ENCODE results near the gene CHD3. TPM values are rescaled to one million over a fixed set of nuclear protein-coding genes. Genes with fewer than 3 reads are reported as not detected.

The CHD3 gene
- polyA plus RNA-seq, 2 of the 4 experiments (the other 2 are of a cell fraction) = 56.3 to 111 TPM

Small RNA genes within 50 kb of the gene (small RNA-seq; reads per million reads assigned to genes)
- gene SCARNA21 = 0 to 10.3 (median 5.5) reads per million in 6 experiments

Other genes starting within 250 kb of the CHD3 start
- gene ATP1B2, start 237.9 kb upstream of the CHD3 start, polyA plus RNA-seq (2011; rRNA removed) = 0.16 and 0.20 TPM in 2 replicates
- gene ATP1B2, start 237.9 kb upstream of the CHD3 start, polyA plus RNA-seq (2017; fragmentation: RNase III; extraction: RNeasy Plus Mini Kit Qiagen cat#74134 plus additional on column Dnase treatment) = 0.05 to 0.26 TPM (median 0.10 TPM) in 3 replicates
- 65.9 and 80.1 TPM in 2 replicates for gene TP53, start 201.3 kb upstream of the CHD3 start, polyA plus RNA-seq (2011; rRNA removed)
- 53.1 to 64.0 TPM (median 59.4 TPM) in 3 replicates for gene TP53, start 201.3 kb upstream of the CHD3 start, polyA plus RNA-seq (2017; fragmentation: RNase III; extraction: RNeasy Plus Mini Kit Qiagen cat#74134 plus additional on column Dnase treatment)
- 15.9 and 17.4 TPM in 2 replicates for gene WRAP53, start 200.3 kb upstream of the CHD3 start, polyA plus RNA-seq (2011; rRNA removed)
- 33.8 to 34.0 TPM (median 33.9 TPM) in 3 replicates for gene WRAP53, start 200.3 kb upstream of the CHD3 start, polyA plus RNA-seq (2017; fragmentation: RNase III; extraction: RNeasy Plus Mini Kit Qiagen cat#74134 plus additional on column Dnase treatment)
- 1.9 and 2.1 TPM in 2 replicates for gene EFNB3, start 183.6 kb upstream of the CHD3 start, polyA plus RNA-seq (2011; rRNA removed)
- gene EFNB3, start 183.6 kb upstream of the CHD3 start, polyA plus RNA-seq (2017; fragmentation: RNase III; extraction: RNeasy Plus Mini Kit Qiagen cat#74134 plus additional on column Dnase treatment) = 0.96 to 1.9 TPM (median 1.7 TPM) in 3 replicates
- gene DNAH2, start 171.0 kb upstream of the CHD3 start, polyA plus RNA-seq (2011; rRNA removed) = 0.08 TPM in 2 replicates
- gene DNAH2, start 171.0 kb upstream of the CHD3 start, polyA plus RNA-seq (2017; fragmentation: RNase III; extraction: RNeasy Plus Mini Kit Qiagen cat#74134 plus additional on column Dnase treatment) = 0.01 to 0.05 TPM (median 0.03 TPM) in 3 replicates
- gene KDM6B, start 54.6 kb upstream of the CHD3 start, polyA plus RNA-seq (2011; rRNA removed) = 1.3 and 3.3 TPM in 2 replicates
- gene KDM6B, start 54.6 kb upstream of the CHD3 start, polyA plus RNA-seq (2017; fragmentation: RNase III; extraction: RNeasy Plus Mini Kit Qiagen cat#74134 plus additional on column Dnase treatment) = 7.6 to 10.2 TPM (median 8.8 TPM) in 3 replicates
- 0.48 and 0.57 TPM in 2 replicates for gene TMEM88, start 33.7 kb upstream of the CHD3 start, polyA plus RNA-seq (2011; rRNA removed)
- gene TMEM88, start 33.7 kb upstream of the CHD3 start, polyA plus RNA-seq (2017; fragmentation: RNase III; extraction: RNeasy Plus Mini Kit Qiagen cat#74134 plus additional on column Dnase treatment) = 0.17 to 0.73 TPM (median 0.33 TPM) in 3 replicates
- gene NAA38, start 31.2 kb upstream of the CHD3 start, polyA plus RNA-seq (2011; rRNA removed) = 98.9 and 102 TPM in 2 replicates
- gene NAA38, start 31.2 kb upstream of the CHD3 start, polyA plus RNA-seq (2017; fragmentation: RNase III; extraction: RNeasy Plus Mini Kit Qiagen cat#74134 plus additional on column Dnase treatment) = 268 to 287 TPM (median 275 TPM) in 3 replicates
- 17.7 and 20.4 TPM in 2 replicates for gene CYB5D1, start 30.8 kb upstream of the CHD3 start, polyA plus RNA-seq (2011; rRNA removed)
- gene CYB5D1, start 30.8 kb upstream of the CHD3 start, polyA plus RNA-seq (2017; fragmentation: RNase III; extraction: RNeasy Plus Mini Kit Qiagen cat#74134 plus additional on column Dnase treatment) = 26.4 to 28.2 TPM (median 28.1 TPM) in 3 replicates
- 2.1 and 2.4 TPM in 2 replicates for gene RNF227, start 27.5 kb downstream of the CHD3 start, polyA plus RNA-seq (2011; rRNA removed)
- gene RNF227, start 27.5 kb downstream of the CHD3 start, polyA plus RNA-seq (2017; fragmentation: RNase III; extraction: RNeasy Plus Mini Kit Qiagen cat#74134 plus additional on column Dnase treatment) = 1.7 to 4.1 TPM (median 3.7 TPM) in 3 replicates
- gene KCNAB3, start 41.1 kb downstream of the CHD3 start, polyA plus RNA-seq (2011; rRNA removed) = 2.4 and 2.7 TPM in 2 replicates
- gene KCNAB3, start 41.1 kb downstream of the CHD3 start, polyA plus RNA-seq (2017; fragmentation: RNase III; extraction: RNeasy Plus Mini Kit Qiagen cat#74134 plus additional on column Dnase treatment) = 3.2 to 4.8 TPM (median 3.4 TPM) in 3 replicates
- 200 and 204 TPM in 2 replicates for gene TRAPPC1, start 43.2 kb downstream of the CHD3 start, polyA plus RNA-seq (2011; rRNA removed)
- 314 to 336 TPM (median 328 TPM) in 3 replicates for gene TRAPPC1, start 43.2 kb downstream of the CHD3 start, polyA plus RNA-seq (2017; fragmentation: RNase III; extraction: RNeasy Plus Mini Kit Qiagen cat#74134 plus additional on column Dnase treatment)
- gene CNTROB, start 43.4 kb downstream of the CHD3 start, polyA plus RNA-seq (2011; rRNA removed) = 23.2 and 28.3 TPM in 2 replicates
- gene CNTROB, start 43.4 kb downstream of the CHD3 start, polyA plus RNA-seq (2017; fragmentation: RNase III; extraction: RNeasy Plus Mini Kit Qiagen cat#74134 plus additional on column Dnase treatment) = 56.4 to 59.4 TPM (median 57.0 TPM) in 3 replicates
- gene GUCY2D, start 113.8 kb downstream of the CHD3 start, polyA plus RNA-seq (2011; rRNA removed) = not detected in 2 replicates
- gene GUCY2D, start 113.8 kb downstream of the CHD3 start, polyA plus RNA-seq (2017; fragmentation: RNase III; extraction: RNeasy Plus Mini Kit Qiagen cat#74134 plus additional on column Dnase treatment) = 0.14 to 0.50 TPM in 2 of 3 replicates, not detected in the other
- not detected in 2 replicates for gene ALOX15B, start 150.3 kb downstream of the CHD3 start, polyA plus RNA-seq (2011; rRNA removed)
- not detected in 3 replicates for gene ALOX15B, start 150.3 kb downstream of the CHD3 start, polyA plus RNA-seq (2017; fragmentation: RNase III; extraction: RNeasy Plus Mini Kit Qiagen cat#74134 plus additional on column Dnase treatment)
- 0.63 and 1.0 TPM in 2 replicates for gene ALOX12B, start 198.9 kb downstream of the CHD3 start, polyA plus RNA-seq (2011; rRNA removed)
- 1.0 to 1.5 TPM (median 1.3 TPM) in 3 replicates for gene ALOX12B, start 198.9 kb downstream of the CHD3 start, polyA plus RNA-seq (2017; fragmentation: RNase III; extraction: RNeasy Plus Mini Kit Qiagen cat#74134 plus additional on column Dnase treatment)
- 0.35 and 0.58 TPM in 2 replicates for gene ALOXE3, start 229.7 kb downstream of the CHD3 start, polyA plus RNA-seq (2011; rRNA removed)
- gene ALOXE3, start 229.7 kb downstream of the CHD3 start, polyA plus RNA-seq (2017; fragmentation: RNase III; extraction: RNeasy Plus Mini Kit Qiagen cat#74134 plus additional on column Dnase treatment) = 0.40 to 0.51 TPM (median 0.46 TPM) in 3 replicates
- gene HES7, start 235.3 kb downstream of the CHD3 start, polyA plus RNA-seq (2011; rRNA removed) = 0.56 and 0.58 TPM in 2 replicates
- 0.67 to 1.4 TPM (median 0.72 TPM) in 3 replicates for gene HES7, start 235.3 kb downstream of the CHD3 start, polyA plus RNA-seq (2017; fragmentation: RNase III; extraction: RNeasy Plus Mini Kit Qiagen cat#74134 plus additional on column Dnase treatment)